GM12873 (cell line): ENCODE results near the gene DNER.

ENCODE experiments used
- CTCF ChIP-seq: IDR thresholded peaks from 2 replicates; pipeline ENCODE4 v1.5.1; 2012; ENCODE audit warnings: low read depth, mild to moderate bottlenecking, moderate library complexity, low read length, control low read depth; ENCODE audit not compliant: insufficient read depth; ENCODE audit errors: missing control alignments

DNER gene

GRCh38 chr2:229346816-229347540, 367.4 kb downstream of the DNER start:
- TF ChIP-seq CTCF, result no peak

- TF ChIP-seq CTCF, result no peak
Observed at GRCh38 chr2:229344955-229345354, 369.4 kb downstream of the DNER start.

- TF ChIP-seq CTCF, result no peak
Observed at GRCh38 chr2:229344151-229344551, 370.2 kb downstream of the DNER start.

- no peak for TF ChIP-seq CTCF
Observed at GRCh38 chr2:229343661-229344060, 370.7 kb downstream of the DNER start.

- peak; percentile 57 for TF ChIP-seq CTCF
Observed at GRCh38 chr2:229342376-229342775, 372.0 kb downstream of the DNER start.

GRCh38 chr2:229340086-229340760, 374.1 kb downstream of the DNER start:
- TF ChIP-seq CTCF, result no peak

- no peak for TF ChIP-seq CTCF
Observed at GRCh38 chr2:229339618-229340017, 374.7 kb downstream of the DNER start.
